Transverse colon (tissue), 4 donors: Measurements from ENCODE around the gene OR2S2. TPM values are rescaled to one million over a fixed set of nuclear protein-coding genes. Genes with fewer than 3 reads are reported as not detected.

Experiments
- DNase-seq: peaks from one replicate; pipeline ENCODE4 v3.0.0-alpha.2; 2019
- H3K27ac ChIP-seq, 4 donors: fragments of 200-600 bp; sonication (generic); 2 replicates each; pipeline ENCODE4 v1.5.1; 2016 to 2018; ENCODE audit warnings: inconsistent platforms in 4 of 4
- H3K27me3 ChIP-seq: fragments of 200-600 bp; sonication (generic); 2 replicates; pipeline ENCODE4 v1.5.1; 2017; ENCODE audit warnings: inconsistent platforms
- H3K36me3 ChIP-seq, 4 donors: fragments of 200-600 bp; sonication (generic); 2 replicates each; pipeline ENCODE4 v1.5.1; 2017 to 2019; ENCODE audit warnings: inconsistent platforms in 4 of 4
- H3K4me1 ChIP-seq, 4 donors: fragments of 200-600 bp; sonication (generic); 2 replicates each; pipeline ENCODE4 v1.5.1; 2017 to 2020; ENCODE audit warnings: inconsistent platforms in 4 of 4
- H3K4me3 ChIP-seq, 4 donors: fragments of 200-600 bp; sonication (generic); 1 replicate in 1 of 4; 2 replicates in 3 of 4; pipeline versions ENCODE4 v1.5.1 to v1.6.1; 2017 to 2019; ENCODE audit warnings: inconsistent platforms in 4 of 4
- H3K9me3 ChIP-seq, 2 donors: fragments of 200-600 bp; sonication (generic); 2 replicates each; pipeline ENCODE4 v1.5.1; 2017 to 2019; ENCODE audit warnings: inconsistent platforms in 2 of 2
- CTCF ChIP-seq, 5 experiments: fragments of 200-600 bp in 3 of 5; fragments of 450-650 bp in 2 of 5; sonication (generic) in 3 of 5; IDR thresholded peaks; 1 replicate in 2 of 5; 2 replicates in 3 of 5; pipeline ENCODE4 v1.5.1; 2016 to 2017; ENCODE audit warnings: antibody characterized with exemption in 5 of 5, inconsistent platforms in 3 of 5, mild to moderate bottlenecking in 2 of 5, moderate library complexity in 1 of 5
- EP300 ChIP-seq: sonication (generic); formaldehyde crosslinking; IDR thresholded peaks from one replicate; pipeline ENCODE4 v1.6.1; 2017; ENCODE audit warnings: antibody characterized with exemption, low read depth
- POLR2A ChIP-seq: fragments of 450-650 bp; IDR thresholded peaks from one replicate; pipeline ENCODE4 v1.6.1; 2016; ENCODE audit warnings: antibody characterized with exemption, mild to moderate bottlenecking, moderate library complexity
- POLR2AphosphoS5 ChIP-seq, 3 donors: sonication (generic); formaldehyde crosslinking; IDR thresholded peaks; one replicate each; pipeline ENCODE4 v1.6.1; 2016; ENCODE audit warnings: antibody characterized with exemption in 3 of 3
- WGBS, 2 donors: methylation state at CpG; one replicate each; pipeline ENCODE4 v1.1.5; 2018; ENCODE audit warnings: low coverage in 1 of 2; 5-methylcytosine and 5-hydroxymethylcytosine counted together
- in situ Hi-C, 4 donors: fragments of 200-750 bp; cut with MboI; loops; one replicate each; pipeline versions ENCODE4 v1.15.0 to v1.15.1; 2017; ENCODE audit warnings: low sequenced_read_pairs in 3 of 4, low pct_ligation_motif_present in 1 of 4, low pct_unique_long_range_greater_than_20kb in 1 of 4
- intact Hi-C: fragments of 100-400 bp; cut with DNase I; formaldehyde crosslinking; loops from one replicate; pipeline ENCODE4 v1.15.1; 2023; ENCODE audit warnings: low total_unique reads
- total RNA-seq, 4 donors: library from RNA; depleted of rRNA; stranded (reverse); fragments of >200 nt; gene quantifications; one replicate each; pipeline ENCODE4 v1.1.0, GENCODE V29; 2016

The OR2S2 gene
- total RNA-seq, 4 donors from 2014 or later: not detected

DNA sequence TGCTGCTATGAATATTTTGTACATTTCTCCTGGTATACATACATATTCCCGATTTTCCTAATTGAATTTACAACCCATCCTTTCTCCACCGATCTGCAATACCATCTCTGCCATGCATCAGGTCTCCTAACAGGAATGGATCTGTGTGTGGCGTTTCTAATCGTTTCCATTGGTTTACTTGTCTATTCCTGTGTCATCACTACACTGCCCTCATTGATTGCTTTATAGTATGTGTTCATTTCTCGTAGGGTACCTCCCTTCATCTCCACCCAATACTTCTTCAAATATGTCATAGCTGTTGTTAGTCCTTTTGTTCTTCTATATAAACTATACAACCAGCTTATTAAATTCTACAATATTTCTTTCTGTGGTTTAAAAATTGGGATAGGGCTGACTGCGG, 7.1 kb upstream of the OR2S2 start:
- WGBS, 2 donors: 73 to 76% methylated on average over 6 of the region's 6 CpGs
- Histone ChIP-seq H3K36me3 (no peaks in the 10 kb centered on the region), H3K9me3 (no peaks in the 10 kb centered on the region), H3K4me3 (no peak overlapping the region), H3K27ac (peak overlapping the region in 2 of 4 donors; percentile 46 to 77), H3K27me3 (peaks cover 2% of the 10 kb centered on the region), H3K4me1 (peaks cover 9 to 34% (median 21%) of the 10 kb centered on the region in 4 donors)
- in situ Hi-C loops (loop anchor here in 1 of 4 donors (25.0 kb wide), 1 partner anchor 372 kb away; no protein-coding TSS in a partner anchor), intact Hi-C loops (no loop called here)
- no peak for DNase-seq
- TF ChIP-seq EP300 (no peak), CTCF (IDR thresholded peaks at IDR 0.05) (no peak), POLR2AphosphoS5 (IDR thresholded peaks at IDR 0.05) (no peak), POLR2A (no peak)

DNA sequence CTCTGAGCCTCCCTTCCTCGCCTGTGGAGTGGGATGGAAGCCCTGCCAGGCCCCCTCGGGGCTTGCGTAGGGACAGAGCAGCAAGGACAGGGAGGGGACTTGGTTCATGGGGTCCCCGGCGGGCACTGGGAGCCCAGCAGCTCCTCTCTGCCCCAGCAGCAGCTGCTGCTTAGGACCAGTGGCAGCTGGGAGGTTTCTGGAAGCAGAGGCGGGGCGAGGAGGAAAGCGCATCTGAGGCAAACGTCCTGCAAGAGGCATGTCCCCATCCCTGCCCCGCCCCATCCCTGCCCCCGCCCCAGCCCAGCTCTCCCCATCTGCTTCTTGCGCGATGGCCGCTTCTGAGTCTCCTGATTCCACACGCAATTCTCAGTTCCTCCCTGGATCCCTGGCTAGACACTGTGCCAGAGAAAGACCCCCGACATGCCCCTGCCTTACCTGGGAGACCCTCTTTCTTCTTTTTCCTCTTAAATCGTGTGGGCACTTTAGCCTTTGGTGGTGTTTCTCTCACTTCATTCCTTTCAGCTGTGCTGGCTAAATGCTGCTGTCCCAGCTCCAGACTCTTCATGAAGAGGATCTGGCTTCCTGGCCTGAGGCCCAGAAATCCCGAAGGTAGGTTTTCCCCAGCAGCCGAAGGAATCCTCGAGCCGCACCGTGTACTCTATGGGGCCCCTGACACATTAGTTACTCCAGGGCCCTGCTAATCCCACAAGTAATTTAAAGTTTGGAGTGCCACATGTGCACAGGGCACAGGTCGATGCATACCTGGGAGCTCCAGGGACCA, 4.4 kb upstream of the OR2S2 start:
- TF ChIP-seq POLR2AphosphoS5 (IDR thresholded peaks at IDR 0.05) (no peak), EP300 (no peak), CTCF (IDR thresholded peaks at IDR 0.05) (no peak), POLR2A (no peak)
- no peaks in the 10 kb centered on the region for H3K36me3 ChIP-seq
- no peaks in the 10 kb centered on the region for H3K27me3 ChIP-seq
- H3K4me3 ChIP-seq: no peak overlapping the region
- intact Hi-C loops: no loop called here
- 44 to 52% methylated on average over 4 to 21 of the region's 23 CpGs for WGBS, 2 donors
- in situ Hi-C loops: loop anchor here in 2 of 4 donors (5.0 to 25.0 kb wide), 2 partner anchors 55 to 375 kb away; no protein-coding TSS in a partner anchor
- DNase-seq: peak; percentile 37
- peak overlapping the region; percentile 41 to 58 (median 50) for H3K27ac ChIP-seq
- no peaks in the 10 kb centered on the region for H3K9me3 ChIP-seq
- peaks cover 9 to 31% (median 23%) of the 10 kb centered on the region in 4 donors for H3K4me1 ChIP-seq

GRCh38 chr9:35960039-35960655, 2.2 kb upstream of the OR2S2 start:
- DNase-seq: peak; percentile 55
- no peaks in the 10 kb centered on the region for H3K36me3 ChIP-seq
- intact Hi-C loops: no loop called here
- in situ Hi-C loops: loop anchor here in 2 of 4 donors (5.0 to 25.0 kb wide), 2 partner anchors 57 to 377 kb away; no protein-coding TSS in a partner anchor
- no peak for TF ChIP-seq POLR2A
- TF ChIP-seq CTCF (IDR thresholded peaks at IDR 0.05): no peak
- TF ChIP-seq POLR2AphosphoS5 (IDR thresholded peaks at IDR 0.05): peak in 2 of 3 donors; percentile 11 to 40
- 33% methylated on average over 3 of the region's 3 CpGs; no CpG with 5 or more reads in 1 of the 2 donors for WGBS, 2 donors
- H3K27ac ChIP-seq: peak overlapping the region; percentile 55 to 75 (median 62)
- H3K4me3 ChIP-seq: no peak overlapping the region
- H3K9me3 ChIP-seq: no peaks in the 10 kb centered on the region
- peaks cover 9 to 31% (median 22%) of the 10 kb centered on the region in 4 donors for H3K4me1 ChIP-seq
- H3K27me3 ChIP-seq: no peaks in the 10 kb centered on the region

- no peak for DNase-seq
- Histone ChIP-seq H3K27me3 (no peaks in the 10 kb centered on the region), H3K36me3 (no peaks in the 10 kb centered on the region), H3K4me3 (no peak overlapping the region), H3K27ac (no peak overlapping the region), H3K4me1 (peaks cover 3 to 22% (median 15%) of the 10 kb centered on the region in 4 donors), H3K9me3 (no peaks in the 10 kb centered on the region)
- TF ChIP-seq CTCF (IDR thresholded peaks at IDR 0.05): no peak
- no peak for TF ChIP-seq POLR2A
- TF ChIP-seq POLR2AphosphoS5 (IDR thresholded peaks at IDR 0.05): no peak
- TF ChIP-seq EP300: no peak
- in situ Hi-C loops: loop anchor here in 2 of 4 donors (10.0 to 25.0 kb wide), 2 partner anchors 68 to 381 kb away; no protein-coding TSS in a partner anchor
- intact Hi-C loops: no loop called here
- 77 to 79% methylated on average over 5 of the region's 5 CpGs for WGBS, 2 donors
Measured at GRCh38 chr9:35956651-35957050, 1.3 kb downstream of the OR2S2 start.
